Caco-2 (cell line): Measurements from ENCODE around the gene PEX5L. TPM values are rescaled to one million over a fixed set of nuclear protein-coding genes. Genes with fewer than 3 reads are reported as not detected.
"Not testable (repeated sequence)": the region's sequence is repeated elsewhere in the genome, so short reads cannot be mapped to it uniquely, and the experiment has no call there.

Experiments used
- BruUV-seq: library from RNA; stranded (reverse); fragments of 400-500 nt; replicated peaks from 2 replicates; lab custom pipeline; 2021; lab: Mats Ljungman, UMichigan
- CTCF ChIA-PET: fragments of 300-600 bp; sonication (Branson Sonifier 250); formaldehyde crosslinking; loops from one replicate; lab custom pipeline; 2022; ENCODE audit warnings: antibody characterized with exemption; lab: Charles Lee
- POLR2A ChIA-PET: fragments of 300-600 bp; sonication (Branson Sonifier 250); formaldehyde crosslinking; loops from one replicate; lab custom pipeline; 2022; ENCODE audit warnings: antibody characterized with exemption; lab: Charles Lee
- DNase-seq, 2 experiments: peaks; one replicate each; pipeline versions ENCODE4 v3.0.0 to v3.0.0-alpha.2; 2020 to 2022
- H3K27me3 ChIP-seq: replicated peaks from 2 replicates; pipeline ENCODE4 v1.6.0; 2011; ENCODE audit warnings: low read length; ENCODE audit not compliant: control insufficient read depth, insufficient read depth
- H3K36me3 ChIP-seq: 2 replicates; pipeline ENCODE4 v1.5.1; 2011; ENCODE audit warnings: low read length; ENCODE audit not compliant: control insufficient read depth, insufficient read depth
- H3K4me1 ChIP-seq: fragments of 250-450 bp; sonication (Bioruptor Pico); 2 replicates; pipeline ENCODE4 v1.5.1; 2020; ENCODE audit warnings: mild to moderate bottlenecking
- H3K4me3 ChIP-seq: 2 replicates; pipeline ENCODE4 v1.5.1; 2011; ENCODE audit warnings: low read depth, mild to moderate bottlenecking, control low read depth, low read length
- H3K9me3 ChIP-seq: fragments of 250-450 bp; sonication (Bioruptor Pico); 2 replicates; pipeline ENCODE4 v1.5.1; 2020; ENCODE audit warnings: mild to moderate bottlenecking, moderate library complexity
- H3K27ac Mint-ChIP-seq: one replicate; pipeline ENCODE4 v1.8.0; 2022; ENCODE audit warnings: mixed read lengths; ENCODE audit not compliant: unreplicated experiment
- H3K27me3 Mint-ChIP-seq: one replicate; pipeline ENCODE4 v1.8.0; 2022; ENCODE audit warnings: mixed read lengths; ENCODE audit not compliant: insufficient read depth, unreplicated experiment
- H3K36me3 Mint-ChIP-seq: one replicate; pipeline ENCODE4 v1.8.0; 2022; ENCODE audit warnings: mild to moderate bottlenecking, mixed read lengths; ENCODE audit not compliant: insufficient read depth, unreplicated experiment
- H3K4me1 Mint-ChIP-seq: one replicate; pipeline ENCODE4 v1.8.0; 2022; ENCODE audit warnings: low read depth, mixed read lengths; ENCODE audit not compliant: unreplicated experiment
- H3K4me3 Mint-ChIP-seq: one replicate; pipeline ENCODE4 v1.8.0; 2022; ENCODE audit warnings: mild to moderate bottlenecking, moderate library complexity, mixed read lengths; ENCODE audit not compliant: unreplicated experiment
- H3K9me3 Mint-ChIP-seq: one replicate; pipeline ENCODE4 v1.8.0; 2022; ENCODE audit warnings: mixed read lengths; ENCODE audit not compliant: unreplicated experiment
- intact Hi-C: fragments of 100-400 bp; cut with micrococcal nuclease; formaldehyde crosslinking; loops from one replicate; pipeline ENCODE4 v1.10.0; 2022; ENCODE audit not compliant: unreplicated experiment
- total RNA-seq: library from RNA; stranded (reverse); gene quantifications from 2 replicates; pipeline ENCODE4 v1.2.3, GENCODE V29; 2022
- TF ChIP-seq, protein P1 (sequence below), 2 experiments: fragments of 200-600 bp in 1 of 2; IDR thresholded peaks; 1 replicate in 1 of 2; 2 replicates in 1 of 2; pipeline versions ENCODE4 v1.5.1 to v1.8.0; 2011 to 2022; ENCODE audit warnings: antibody characterized with exemption in 1 of 2, control low read depth in 1 of 2, inconsistent platforms in 1 of 2, low read depth in 1 of 2, low read length in 1 of 2, mild to moderate bottlenecking in 1 of 2, moderate library complexity in 1 of 2; ENCODE audit not compliant: insufficient read depth in 1 of 2, severe bottlenecking in 1 of 2, unreplicated experiment in 1 of 2

PEX5L gene
- total RNA-seq, 1 experiment from 2014 or later, result not detected

DNA sequence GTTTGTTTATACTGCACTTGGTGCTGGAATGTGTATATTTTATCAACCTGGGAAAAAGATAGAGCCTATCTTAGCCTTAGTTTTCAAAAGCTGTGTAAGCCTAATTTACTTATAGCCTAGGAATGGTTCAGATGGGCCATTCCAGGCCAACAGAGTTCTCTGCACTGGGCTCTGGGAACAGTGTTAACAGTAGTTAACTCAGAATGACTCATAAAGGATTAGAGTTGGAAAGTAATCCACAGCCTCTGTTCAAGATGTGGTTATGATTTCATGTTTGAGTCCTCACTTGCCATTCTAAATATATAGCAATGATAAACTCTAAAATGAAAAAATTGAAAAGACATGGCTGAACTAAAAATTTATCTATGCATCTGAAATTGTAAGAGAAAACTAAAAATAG lies 22.6 kb upstream of the PEX5L start:
- DNase-seq, result no peak
- no peaks in the 10 kb centered on the region for H3K9me3 Mint-ChIP-seq
- no peaks in the 10 kb centered on the region for H3K36me3 Mint-ChIP-seq
- POLR2A ChIA-PET, result no interaction called here
- CTCF ChIA-PET, result interaction anchor here (1.2 kb wide), 1 partner anchor 248 kb away, joined by 3 read pairs; no protein-coding TSS in a partner anchor
- Histone ChIP-seq H3K4me1 (no peaks in the 10 kb centered on the region), H3K9me3 (no peaks in the 10 kb centered on the region), H3K27me3 (no peaks in the 10 kb centered on the region), H3K36me3 (no peaks in the 10 kb centered on the region), H3K4me3 (no peak overlapping the region)
- intact Hi-C loops, result no loop called here
- no peak overlapping the region for H3K4me3 Mint-ChIP-seq
- H3K27ac Mint-ChIP-seq, result no peak overlapping the region
- no peaks in the 10 kb centered on the region for H3K4me1 Mint-ChIP-seq
- H3K27me3 Mint-ChIP-seq, result peaks cover 2% of the 10 kb centered on the region
- BruUV-seq, result no TSS peak
- TF ChIP-seq, protein P1, sequence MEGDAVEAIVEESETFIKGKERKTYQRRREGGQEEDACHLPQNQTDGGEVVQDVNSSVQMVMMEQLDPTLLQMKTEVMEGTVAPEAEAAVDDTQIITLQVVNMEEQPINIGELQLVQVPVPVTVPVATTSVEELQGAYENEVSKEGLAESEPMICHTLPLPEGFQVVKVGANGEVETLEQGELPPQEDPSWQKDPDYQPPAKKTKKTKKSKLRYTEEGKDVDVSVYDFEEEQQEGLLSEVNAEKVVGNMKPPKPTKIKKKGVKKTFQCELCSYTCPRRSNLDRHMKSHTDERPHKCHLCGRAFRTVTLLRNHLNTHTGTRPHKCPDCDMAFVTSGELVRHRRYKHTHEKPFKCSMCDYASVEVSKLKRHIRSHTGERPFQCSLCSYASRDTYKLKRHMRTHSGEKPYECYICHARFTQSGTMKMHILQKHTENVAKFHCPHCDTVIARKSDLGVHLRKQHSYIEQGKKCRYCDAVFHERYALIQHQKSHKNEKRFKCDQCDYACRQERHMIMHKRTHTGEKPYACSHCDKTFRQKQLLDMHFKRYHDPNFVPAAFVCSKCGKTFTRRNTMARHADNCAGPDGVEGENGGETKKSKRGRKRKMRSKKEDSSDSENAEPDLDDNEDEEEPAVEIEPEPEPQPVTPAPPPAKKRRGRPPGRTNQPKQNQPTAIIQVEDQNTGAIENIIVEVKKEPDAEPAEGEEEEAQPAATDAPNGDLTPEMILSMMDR (IDR thresholded peaks at IDR 0.05; ENCODE audit: insufficient read depth in 1 of 2, low read depth in 1 of 2, low read length in 1 of 2, severe bottlenecking in 1 of 2, unreplicated experiment in 1 of 2), result no peak

DNA sequence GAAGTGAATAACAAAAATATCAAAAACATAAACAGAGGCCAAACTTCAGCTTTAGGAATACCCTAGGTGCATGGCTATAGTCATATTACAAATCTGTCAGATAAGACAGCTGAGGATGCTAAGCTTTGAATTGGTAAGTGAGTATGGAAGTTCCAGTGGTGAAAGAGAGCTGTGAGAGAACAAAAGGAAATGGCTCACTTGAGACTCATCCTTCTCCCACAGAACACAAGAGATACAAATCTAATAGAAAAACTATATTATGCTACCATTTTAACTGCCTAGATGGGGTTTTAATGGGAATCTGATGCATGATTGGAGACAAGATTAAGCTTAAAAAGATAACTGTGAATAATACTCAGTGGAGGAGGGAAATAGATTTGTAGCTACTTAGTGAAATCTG lies 21.5 kb upstream of the PEX5L start:
- H3K9me3 Mint-ChIP-seq, result no peaks in the 10 kb centered on the region
- no peaks in the 10 kb centered on the region for H3K4me1 Mint-ChIP-seq
- CTCF ChIA-PET, result interaction anchor here (1.2 kb wide), 1 partner anchor 247 kb away, joined by 3 read pairs; no protein-coding TSS in a partner anchor
- H3K27me3 Mint-ChIP-seq, result peaks cover 2% of the 10 kb centered on the region
- no peak overlapping the region for H3K4me3 Mint-ChIP-seq
- Histone ChIP-seq H3K27me3 (no peaks in the 10 kb centered on the region), H3K4me1 (no peaks in the 10 kb centered on the region), H3K36me3 (no peaks in the 10 kb centered on the region), H3K4me3 (no peak overlapping the region), H3K9me3 (no peaks in the 10 kb centered on the region)
- POLR2A ChIA-PET, result no interaction called here
- TF ChIP-seq, protein P1 (IDR thresholded peaks at IDR 0.05; ENCODE audit: insufficient read depth in 1 of 2, low read depth in 1 of 2, low read length in 1 of 2, severe bottlenecking in 1 of 2, unreplicated experiment in 1 of 2), result no peak
- H3K27ac Mint-ChIP-seq, result no peak overlapping the region
- no TSS peak for BruUV-seq
- intact Hi-C loops, result no loop called here
- DNase-seq, result no peak
- no peaks in the 10 kb centered on the region for H3K36me3 Mint-ChIP-seq

DNA sequence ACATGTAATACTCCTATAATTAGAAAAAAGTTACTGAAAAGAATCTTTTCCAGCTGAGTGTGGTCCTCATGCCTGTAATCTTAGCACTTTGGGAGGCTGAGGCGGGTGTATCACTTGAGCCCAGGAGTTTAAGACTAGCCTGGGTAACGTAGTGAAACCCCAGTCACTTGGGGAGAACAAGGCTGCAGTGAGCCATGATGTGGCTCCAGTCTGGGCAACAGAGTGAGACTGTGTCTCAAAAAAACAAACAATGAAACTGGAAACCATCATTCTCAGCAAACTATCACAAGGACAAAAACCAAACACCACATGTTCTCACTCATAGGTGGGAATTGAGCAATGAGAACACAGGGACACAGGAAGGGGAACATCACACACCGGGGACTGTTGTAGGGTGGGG lies 18.9 kb upstream of the PEX5L start:
- H3K4me1 Mint-ChIP-seq, result not testable (repeated sequence)

DNA sequence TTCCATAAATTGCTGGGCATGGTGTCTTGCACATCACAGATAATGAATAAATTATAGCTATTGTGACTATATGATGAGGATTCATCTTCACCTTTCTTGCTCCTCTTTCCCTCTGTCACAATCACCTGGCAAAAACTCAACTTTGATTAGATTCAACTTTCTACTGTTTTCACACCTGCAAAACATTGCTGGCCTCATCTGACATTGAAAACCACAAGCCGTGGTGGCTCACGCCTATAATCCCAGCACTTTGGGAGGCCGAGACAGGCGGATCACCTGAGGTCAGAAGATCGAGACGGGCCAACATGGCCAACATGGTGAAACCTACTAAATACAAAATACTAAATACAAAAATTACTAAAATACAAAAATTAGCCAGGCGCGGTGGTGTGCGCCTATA lies 12.7 kb upstream of the PEX5L start:
- H3K27me3 ChIP-seq, result no peaks in the 10 kb centered on the region
- H3K9me3 Mint-ChIP-seq, result no peaks in the 10 kb centered on the region
- no peak overlapping the region for H3K4me3 Mint-ChIP-seq
- H3K9me3 ChIP-seq, result no peaks in the 10 kb centered on the region
- ChIA-PET POLR2A (no interaction called here), CTCF (no interaction called here)
- no peaks in the 10 kb centered on the region for H3K27me3 Mint-ChIP-seq
- no peak overlapping the region for H3K4me3 ChIP-seq
- no peaks in the 10 kb centered on the region for H3K4me1 ChIP-seq
- TF ChIP-seq, protein P1 (IDR thresholded peaks at IDR 0.05; ENCODE audit: insufficient read depth in 1 of 2, low read depth in 1 of 2, low read length in 1 of 2, severe bottlenecking in 1 of 2, unreplicated experiment in 1 of 2), result no peak
- no peaks in the 10 kb centered on the region for H3K36me3 Mint-ChIP-seq
- H3K4me1 Mint-ChIP-seq, result no peaks in the 10 kb centered on the region
- intact Hi-C loops, result no loop called here
- DNase-seq, result no peak
- BruUV-seq, result no TSS peak
- no peak overlapping the region for H3K27ac Mint-ChIP-seq
- H3K36me3 ChIP-seq, result no peaks in the 10 kb centered on the region

More for the DNA sequence above, 18.9 kb upstream of the PEX5L start:
- H3K4me1 ChIP-seq, H3K9me3 Mint-ChIP-seq, BruUV-seq, CTCF ChIA-PET, intact Hi-C loops, H3K27me3 ChIP-seq, POLR2A ChIA-PET, H3K4me3 Mint-ChIP-seq, DNase-seq, H3K27ac Mint-ChIP-seq, H3K36me3 ChIP-seq, H3K36me3 Mint-ChIP-seq, H3K27me3 Mint-ChIP-seq, H3K4me3 ChIP-seq, H3K9me3 ChIP-seq: not testable (repeated sequence)
